ENCODE data around the gene ST3GAL3.

- no peak for TF ChIP-seq USF2 (IDR thresholded peaks at IDR 0.05; ENCODE audit: borderline replicate concordance, low read depth, low read length)
- no peak for TF ChIP-seq MAX (IDR thresholded peaks at IDR 0.05; ENCODE audit: low read depth, low read length)
These were observed 124.9 kb downstream of the ST3GAL3 start for GRCh38 chr1:43832255-43832654.

Data from GM12878 (cell line).